ENCODE results near the gene TSPAN5. TPM values are rescaled to one million over a fixed set of nuclear protein-coding genes. Genes with fewer than 3 reads are reported as not detected.

TSPAN5 gene
- total and polyA plus RNA-seq, 2 experiments from 2014 or later, result 22.4 to 35.9 TPM

DNA sequence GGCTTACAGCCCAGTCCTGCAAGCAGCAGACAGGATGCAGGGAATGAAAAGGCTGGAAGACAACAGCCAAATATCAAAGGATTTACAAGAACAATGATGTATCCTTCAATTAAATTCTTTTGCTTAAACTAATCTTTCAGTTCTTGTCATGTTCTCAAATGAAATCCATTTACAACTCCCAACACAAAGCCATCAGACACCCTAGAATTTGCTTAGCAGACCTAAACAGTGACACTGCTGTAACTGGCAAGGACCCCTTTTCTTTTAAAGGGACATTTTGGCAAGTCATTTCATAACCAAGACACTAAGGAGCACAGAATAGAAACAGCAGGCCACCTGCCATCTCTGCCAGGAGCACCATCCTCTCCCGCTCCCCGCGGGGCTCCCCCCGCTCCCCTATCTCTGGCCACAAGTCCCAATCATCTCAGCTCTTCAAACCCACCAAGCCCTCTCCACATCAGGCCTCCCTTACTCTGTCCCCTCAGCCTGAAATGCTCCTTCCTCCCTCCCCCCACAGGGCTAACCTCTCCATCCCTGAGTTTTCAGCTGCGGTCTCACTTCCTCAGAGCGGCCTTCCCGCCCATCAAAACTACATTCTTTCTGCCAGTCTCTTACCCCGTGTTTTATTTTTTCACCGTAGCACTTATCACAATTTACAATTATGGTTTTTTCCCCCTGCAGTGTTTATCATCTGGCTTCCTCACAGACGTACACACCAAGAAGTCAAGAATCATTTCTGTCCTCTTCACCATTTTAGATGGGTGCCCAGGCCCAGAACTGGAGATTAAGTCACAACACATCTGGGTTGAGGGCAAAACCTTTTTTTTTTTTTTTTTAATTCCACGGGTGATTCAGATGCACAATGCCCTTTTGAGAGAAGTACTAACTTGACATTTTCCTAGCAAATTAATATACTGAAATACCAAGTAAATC lies 45.8 kb downstream of the TSPAN5 start:
- H4K20me1 ChIP-seq (ENCODE audit: insufficient read depth, poor library complexity, severe bottlenecking), result no peaks in the 10 kb centered on the region
- no peak overlapping the region for H3K4me3 ChIP-seq
- H2AFZ ChIP-seq, result no peak overlapping the region
- no peaks in the 10 kb centered on the region for H3K9me2 ChIP-seq (replicated peaks; ENCODE audit: insufficient read depth)
- H3K9me3 ChIP-seq (ENCODE audit: low read depth), result no peaks in the 10 kb centered on the region
- DNase-seq (ENCODE audit: low spot score), result no peak
- H3K36me3 ChIP-seq (replicated peaks; ENCODE audit: insufficient read depth, low read depth), result no peaks in the 10 kb centered on the region
- peaks cover 64% of the 10 kb centered on the region for H3K79me2 ChIP-seq
- no peaks in the 10 kb centered on the region for H3K27me3 ChIP-seq
- H3K4me1 ChIP-seq (ENCODE audit: insufficient read depth), result peaks cover 9% of the 10 kb centered on the region
- no peak overlapping the region for H3K27ac ChIP-seq
- 68% methylated on average over 10 of the region's 11 CpGs for WGBS (ENCODE audit: low lambda C conversion rate, missing lambda C conversion rate)
- no peak overlapping the region for H3K4me2 ChIP-seq
- TF ChIP-seq EZH2phosphoT487 (IDR thresholded peaks at IDR 0.05; ENCODE audit: low read depth, severe bottlenecking, unreplicated experiment), result no peak
- TF ChIP-seq, protein P1, sequence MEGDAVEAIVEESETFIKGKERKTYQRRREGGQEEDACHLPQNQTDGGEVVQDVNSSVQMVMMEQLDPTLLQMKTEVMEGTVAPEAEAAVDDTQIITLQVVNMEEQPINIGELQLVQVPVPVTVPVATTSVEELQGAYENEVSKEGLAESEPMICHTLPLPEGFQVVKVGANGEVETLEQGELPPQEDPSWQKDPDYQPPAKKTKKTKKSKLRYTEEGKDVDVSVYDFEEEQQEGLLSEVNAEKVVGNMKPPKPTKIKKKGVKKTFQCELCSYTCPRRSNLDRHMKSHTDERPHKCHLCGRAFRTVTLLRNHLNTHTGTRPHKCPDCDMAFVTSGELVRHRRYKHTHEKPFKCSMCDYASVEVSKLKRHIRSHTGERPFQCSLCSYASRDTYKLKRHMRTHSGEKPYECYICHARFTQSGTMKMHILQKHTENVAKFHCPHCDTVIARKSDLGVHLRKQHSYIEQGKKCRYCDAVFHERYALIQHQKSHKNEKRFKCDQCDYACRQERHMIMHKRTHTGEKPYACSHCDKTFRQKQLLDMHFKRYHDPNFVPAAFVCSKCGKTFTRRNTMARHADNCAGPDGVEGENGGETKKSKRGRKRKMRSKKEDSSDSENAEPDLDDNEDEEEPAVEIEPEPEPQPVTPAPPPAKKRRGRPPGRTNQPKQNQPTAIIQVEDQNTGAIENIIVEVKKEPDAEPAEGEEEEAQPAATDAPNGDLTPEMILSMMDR (IDR thresholded peaks at IDR 0.05; ENCODE audit: poor library complexity), result no peak
- TF ChIP-seq EZH2 (IDR thresholded peaks at IDR 0.05; ENCODE audit: borderline replicate concordance), result no peak

DNA sequence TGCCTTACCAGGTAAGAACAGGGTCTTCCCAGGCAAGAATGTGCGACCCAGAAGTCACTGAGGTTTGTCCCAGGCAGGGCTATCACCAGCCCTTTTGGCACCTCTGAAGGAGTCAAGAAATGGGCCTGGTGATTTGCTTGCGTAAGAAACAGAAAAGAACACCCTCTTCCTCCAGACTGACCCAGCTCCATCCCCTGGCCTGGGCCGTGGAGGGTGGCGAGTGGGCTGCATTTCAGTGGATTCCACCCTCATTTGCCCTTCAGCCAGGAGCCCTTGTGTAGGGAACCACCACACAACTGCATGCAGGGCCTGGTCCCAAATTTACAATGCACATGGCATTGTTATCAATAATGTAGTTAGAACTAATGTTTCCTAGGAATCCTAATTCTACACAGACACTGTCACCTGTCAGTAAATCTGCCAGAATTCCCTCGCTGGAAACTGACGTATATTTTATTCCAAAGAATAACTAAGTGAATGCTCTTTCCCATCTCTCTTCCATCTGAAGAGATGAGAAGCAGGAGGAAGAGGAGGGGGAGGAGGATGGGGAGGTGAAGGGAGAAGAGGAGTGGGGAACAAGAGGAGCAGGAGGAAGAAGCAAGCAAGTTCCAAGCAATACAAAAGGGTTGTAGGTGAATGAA lies 46.6 kb downstream of the TSPAN5 start:
- WGBS (ENCODE audit: low lambda C conversion rate, missing lambda C conversion rate), result 87% methylated on average over 6 of the region's 6 CpGs
- H3K79me2 ChIP-seq, result peaks cover 57% of the 10 kb centered on the region
- no peaks in the 10 kb centered on the region for H4K20me1 ChIP-seq (ENCODE audit: insufficient read depth, poor library complexity, severe bottlenecking)
- no peaks in the 10 kb centered on the region for H3K9me2 ChIP-seq (replicated peaks; ENCODE audit: insufficient read depth)
- H3K4me2 ChIP-seq, result no peak overlapping the region
- H2AFZ ChIP-seq, result no peak overlapping the region
- H3K9me3 ChIP-seq (ENCODE audit: low read depth), result no peaks in the 10 kb centered on the region
- no peak for TF ChIP-seq EZH2 (IDR thresholded peaks at IDR 0.05; ENCODE audit: borderline replicate concordance)
- TF ChIP-seq EZH2phosphoT487 (IDR thresholded peaks at IDR 0.05; ENCODE audit: low read depth, severe bottlenecking, unreplicated experiment), result no peak
- TF ChIP-seq, protein P1 (IDR thresholded peaks at IDR 0.05; ENCODE audit: poor library complexity), result no peak
- no peak overlapping the region for H3K4me3 ChIP-seq
- H3K4me1 ChIP-seq (ENCODE audit: insufficient read depth), result peaks cover 9% of the 10 kb centered on the region
- no peak overlapping the region for H3K27ac ChIP-seq
- H3K27me3 ChIP-seq, result no peaks in the 10 kb centered on the region
- DNase-seq (ENCODE audit: low spot score), result no peak
- H3K36me3 ChIP-seq (replicated peaks; ENCODE audit: insufficient read depth, low read depth), result no peaks in the 10 kb centered on the region

DNA sequence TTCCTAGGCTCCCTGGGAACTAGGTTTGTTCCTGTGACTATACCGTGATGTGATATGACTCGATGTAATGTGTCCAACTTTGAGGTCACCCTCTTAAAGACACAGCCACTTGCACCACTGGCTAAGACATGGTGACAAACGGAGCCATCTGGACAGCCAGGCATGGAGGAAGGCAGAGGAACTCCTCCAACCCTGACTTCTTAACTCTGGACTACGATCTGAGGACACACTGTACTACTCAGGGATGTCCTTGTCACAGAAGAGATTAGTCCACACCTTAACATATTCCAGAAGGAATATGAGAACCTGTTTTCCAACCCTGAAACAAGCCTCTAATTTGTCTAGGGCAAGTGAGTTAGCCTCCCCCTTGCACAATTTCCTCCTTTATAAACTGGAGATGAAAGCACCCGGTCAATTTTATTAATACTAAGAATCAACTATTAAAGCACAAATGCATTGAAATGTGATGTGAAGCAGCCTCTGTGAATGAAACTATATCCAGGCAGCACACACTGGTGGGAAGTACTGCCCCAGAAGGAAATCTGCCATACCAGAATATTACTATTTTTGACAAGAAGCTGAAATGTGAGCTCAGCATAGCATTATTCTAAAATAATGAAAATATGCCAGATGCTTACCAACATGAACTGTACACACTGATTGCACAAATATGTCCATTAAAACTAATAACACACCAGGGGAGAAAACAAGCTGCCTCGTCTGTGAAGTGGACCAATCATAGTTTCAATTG lies 47.3 kb downstream of the TSPAN5 start:
- Histone ChIP-seq H2AFZ (no peak overlapping the region), H3K79me2 (peaks cover 50% of the 10 kb centered on the region), H3K27me3 (no peaks in the 10 kb centered on the region), H3K36me3 (replicated peaks; ENCODE audit: insufficient read depth, low read depth) (no peaks in the 10 kb centered on the region), H4K20me1 (ENCODE audit: insufficient read depth, poor library complexity, severe bottlenecking) (no peaks in the 10 kb centered on the region), H3K9me2 (replicated peaks; ENCODE audit: insufficient read depth) (no peaks in the 10 kb centered on the region), H3K4me3 (no peak overlapping the region), H3K9me3 (ENCODE audit: low read depth) (no peaks in the 10 kb centered on the region), H3K4me1 (ENCODE audit: insufficient read depth) (peaks cover 9% of the 10 kb centered on the region), H3K4me2 (no peak overlapping the region), H3K27ac (no peak overlapping the region)
- no peak for DNase-seq (ENCODE audit: low spot score)
- TF ChIP-seq EZH2 (IDR thresholded peaks at IDR 0.05; ENCODE audit: borderline replicate concordance) (no peak), EZH2phosphoT487 (IDR thresholded peaks at IDR 0.05; ENCODE audit: low read depth, severe bottlenecking, unreplicated experiment) (no peak)
- TF ChIP-seq, protein P1 (IDR thresholded peaks at IDR 0.05; ENCODE audit: poor library complexity), result no peak
- WGBS (ENCODE audit: low lambda C conversion rate, missing lambda C conversion rate), result 80% methylated on average over 6 of the region's 6 CpGs

Data from hepatocyte (in vitro differentiated cells).